Lung microvascular endothelial cell (primary cell): ENCODE results near the gene RABGAP1L. TPM values are rescaled to one million over a fixed set of nuclear protein-coding genes. Genes with fewer than 3 reads are reported as not detected.
A peak's percentile ranks its signal among the peaks of the same experiment; 100 is the strongest.
"Not testable (repeated sequence)": the region's sequence is repeated elsewhere in the genome, so short reads cannot be mapped to it uniquely, and the experiment has no call there.

Source experiments
- DNase-seq, 2 donors: peaks; one replicate each; pipeline versions ENCODE4 v3.0.0 to v3.0.0-alpha.2; 2010; ENCODE audit warnings: low read depth in 2 of 2
- total RNA-seq: library from RNA; depleted of rRNA; stranded (reverse); fragments of >200 nt; gene quantifications from 2 replicates; pipeline ENCODE4 v1.2.1, GENCODE V29; 2014

The RABGAP1L gene
- total RNA-seq, 1 donor from 2014 or later, result 27.0 TPM

DNA sequence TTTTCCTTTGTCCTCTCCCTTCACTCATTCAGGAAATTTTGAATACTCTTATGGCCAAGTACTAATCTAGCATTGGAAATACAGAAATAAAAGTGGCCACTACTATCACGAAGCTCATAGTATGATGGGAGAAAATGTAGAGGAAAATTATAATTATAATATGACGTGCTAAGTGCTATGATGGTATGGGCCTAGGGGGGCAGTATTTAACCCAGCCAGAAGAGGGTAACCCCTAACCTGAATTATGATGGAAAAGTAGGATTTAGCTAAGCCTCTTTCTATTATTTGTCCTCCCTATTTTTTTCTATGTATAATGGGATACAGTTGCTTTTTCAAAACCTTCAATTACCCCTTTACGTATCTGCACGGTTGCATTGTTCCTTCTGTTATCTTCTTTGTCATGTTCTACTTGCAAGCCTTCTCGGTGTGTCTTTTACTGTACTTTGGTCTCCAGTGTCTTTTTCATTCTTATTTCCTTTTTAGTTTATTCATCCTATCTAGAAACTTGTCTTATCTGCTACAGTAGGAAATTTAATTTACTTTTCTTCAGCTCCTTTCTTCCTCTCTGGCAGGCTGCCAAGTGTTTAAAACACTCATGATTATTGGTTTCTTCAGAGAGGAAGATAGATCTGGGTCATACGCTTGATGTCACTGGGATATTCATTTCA is 199.6 kb downstream of the RABGAP1L start:
- peak in 1 of 2 donors; percentile 29 for DNase-seq

DNA sequence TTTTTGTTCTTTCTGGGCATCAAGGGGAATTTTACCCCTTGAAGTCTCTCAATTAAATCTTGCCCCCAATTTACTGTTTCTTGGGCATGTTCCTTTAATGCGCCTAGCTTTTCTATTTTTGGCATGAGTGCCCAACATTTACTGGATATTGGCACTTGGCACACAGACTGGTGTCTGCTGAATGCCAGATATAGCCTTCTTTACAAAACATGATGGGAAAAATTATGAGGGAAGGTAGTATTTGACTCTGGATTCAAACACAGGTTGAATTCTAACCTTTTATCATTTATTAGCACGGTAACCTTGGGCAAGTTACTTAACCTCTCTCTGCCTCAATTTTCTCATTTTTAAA is 200.1 kb downstream of the RABGAP1L start:
- DNase-seq, result no peak

DNA sequence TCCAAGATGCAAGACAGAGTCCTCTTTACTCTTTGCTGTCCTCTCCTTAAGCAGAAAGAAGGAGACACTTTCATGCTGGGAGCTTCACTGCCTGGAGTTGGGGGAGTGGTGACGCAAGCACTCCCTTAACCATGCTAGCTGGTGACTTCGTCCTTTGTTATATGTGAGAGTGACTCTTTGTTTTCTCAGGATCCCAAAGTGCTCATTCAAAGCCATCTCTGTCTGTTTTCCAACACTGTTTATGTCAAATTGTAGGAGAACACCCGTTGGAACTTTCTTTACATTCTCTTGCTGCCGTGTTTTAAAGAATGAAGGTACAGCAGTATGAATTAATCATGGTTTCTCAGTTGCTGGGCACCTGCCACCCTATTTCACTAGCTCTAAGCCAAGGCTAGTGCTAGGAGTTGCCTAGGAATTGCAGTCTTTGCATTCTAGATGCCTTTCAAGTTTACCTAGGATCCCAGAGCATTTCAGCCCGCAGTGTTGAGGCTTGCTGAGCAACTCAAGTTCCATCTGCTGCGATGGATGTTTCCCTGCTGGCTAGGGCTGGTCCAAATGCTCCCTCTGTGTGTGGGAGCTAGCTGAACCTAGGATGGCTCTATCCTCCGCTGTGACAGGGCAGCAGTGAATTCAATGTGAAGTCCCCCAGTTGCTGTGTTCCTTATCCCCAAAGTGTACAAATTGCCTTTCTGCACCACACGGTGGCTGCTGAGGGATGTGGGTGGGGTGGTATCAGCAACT is 205.8 kb downstream of the RABGAP1L start:
- DNase-seq, result no peak

DNA sequence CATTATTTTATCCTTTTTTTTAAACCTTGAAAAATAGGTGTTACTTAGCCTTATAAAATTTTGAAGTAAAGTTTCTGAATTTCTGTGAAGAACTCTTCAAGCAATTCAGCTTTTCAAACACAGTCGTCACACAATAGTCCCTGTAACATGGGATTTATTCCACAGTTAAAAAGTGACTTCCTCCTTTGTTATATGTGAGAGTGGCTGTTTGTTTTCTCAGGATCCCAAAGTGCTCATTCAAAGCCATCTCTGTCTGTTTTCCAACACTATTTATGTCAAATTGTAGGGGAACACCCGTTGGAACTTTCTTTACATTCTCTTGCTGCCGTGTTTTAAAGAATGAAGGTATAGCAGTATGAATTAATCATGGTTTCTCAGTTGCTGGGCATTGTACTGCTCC is 207.6 kb downstream of the RABGAP1L start:
- no peak for DNase-seq

DNA sequence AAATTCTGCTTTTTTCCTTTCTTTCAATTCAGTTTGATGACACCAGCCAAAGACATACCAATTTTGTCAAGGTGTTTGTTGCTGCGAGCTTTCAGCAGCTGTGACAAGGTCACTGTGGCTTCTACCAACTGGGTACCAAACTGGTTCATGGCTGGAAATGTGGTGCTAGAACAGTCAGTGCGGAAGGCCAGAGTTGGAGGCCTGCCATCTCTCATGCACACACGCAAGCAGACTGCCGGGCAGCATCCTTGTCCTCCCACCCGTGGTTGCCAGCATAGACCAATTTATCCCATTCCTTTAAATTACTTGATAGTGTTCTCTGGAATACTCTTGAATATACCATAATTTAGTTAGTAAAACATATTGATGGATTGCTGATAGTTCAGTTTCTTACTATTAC is 208.6 kb downstream of the RABGAP1L start:
- DNase-seq, result no peak

DNA sequence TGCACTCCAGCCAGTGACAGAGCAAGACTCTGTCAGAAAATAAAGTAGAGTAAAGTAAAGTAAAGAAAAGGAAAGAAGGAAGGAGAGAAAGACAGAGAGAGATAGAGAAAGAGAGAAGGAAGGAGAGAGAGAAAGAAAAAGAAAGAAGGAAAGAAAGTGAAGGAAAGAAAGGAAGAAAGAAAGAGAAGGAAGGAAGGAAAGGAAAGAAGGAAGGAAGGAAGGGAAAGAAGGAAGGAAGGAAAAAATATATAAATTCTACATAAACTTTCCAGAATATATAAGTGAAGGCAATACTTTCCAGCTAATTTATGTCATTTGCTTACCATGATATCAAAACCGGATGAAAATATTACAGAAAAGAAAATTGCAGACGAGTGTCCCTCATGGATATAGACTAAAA is 216.7 kb downstream of the RABGAP1L start:
- no peak for DNase-seq

DNA sequence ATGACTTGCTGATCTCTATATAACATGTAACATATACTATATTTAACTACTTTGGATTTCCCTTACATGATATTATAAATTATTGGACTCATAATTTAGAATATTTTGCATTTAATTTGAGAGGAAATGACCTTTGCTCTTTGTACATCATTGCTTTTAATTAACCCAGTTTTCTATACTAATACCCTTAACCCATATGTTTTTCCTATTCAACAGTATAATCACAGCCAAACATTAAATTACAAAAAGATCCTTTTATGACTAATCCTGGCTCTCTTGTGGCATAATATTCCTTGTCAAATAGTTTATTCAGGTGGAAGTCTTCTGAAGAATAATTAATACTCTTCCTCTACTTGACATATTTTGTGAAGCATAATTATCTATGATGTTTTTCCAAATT is 232.4 kb downstream of the RABGAP1L start:
- DNase-seq, result no peak

DNA sequence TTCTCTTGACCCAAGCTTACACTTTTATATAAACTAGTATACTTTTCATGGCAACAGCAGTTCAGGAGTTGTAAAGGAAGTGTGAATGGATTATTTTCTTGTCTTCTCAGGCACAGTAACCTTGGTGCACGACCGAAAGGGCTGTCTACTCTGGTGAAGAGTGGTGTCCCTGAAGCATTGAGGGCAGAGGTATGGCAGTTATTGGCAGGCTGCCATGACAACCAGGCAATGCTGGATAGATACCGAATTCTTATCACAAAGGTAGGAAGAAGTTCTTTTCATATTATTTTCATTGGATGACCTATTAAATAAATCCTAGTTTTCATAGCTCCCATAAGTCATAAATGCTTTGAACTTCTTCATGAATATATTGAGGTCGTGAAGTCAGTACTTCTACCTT is 234.6 kb downstream of the RABGAP1L start:
- DNase-seq, result no peak

DNA sequence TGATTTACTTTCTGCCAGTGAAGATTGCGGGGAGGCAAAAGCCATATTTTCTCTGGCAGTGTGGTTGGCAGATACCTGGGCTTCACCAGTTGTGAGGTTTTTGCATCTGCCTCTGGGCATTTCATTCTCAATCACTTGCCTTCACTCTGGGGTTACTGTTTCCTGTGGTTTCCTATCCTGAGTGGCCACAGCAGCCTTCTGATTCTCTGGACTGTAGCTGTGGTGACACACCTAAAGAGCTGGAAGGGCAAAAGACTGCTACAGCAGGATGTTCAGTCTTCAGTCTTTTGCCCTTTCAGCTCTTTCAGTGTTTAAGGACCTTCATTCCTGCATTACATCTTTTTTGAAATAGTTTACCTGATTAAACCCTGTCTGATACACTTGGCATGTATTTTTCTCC is 237.9 kb downstream of the RABGAP1L start:
- DNase-seq, result no peak

DNA sequence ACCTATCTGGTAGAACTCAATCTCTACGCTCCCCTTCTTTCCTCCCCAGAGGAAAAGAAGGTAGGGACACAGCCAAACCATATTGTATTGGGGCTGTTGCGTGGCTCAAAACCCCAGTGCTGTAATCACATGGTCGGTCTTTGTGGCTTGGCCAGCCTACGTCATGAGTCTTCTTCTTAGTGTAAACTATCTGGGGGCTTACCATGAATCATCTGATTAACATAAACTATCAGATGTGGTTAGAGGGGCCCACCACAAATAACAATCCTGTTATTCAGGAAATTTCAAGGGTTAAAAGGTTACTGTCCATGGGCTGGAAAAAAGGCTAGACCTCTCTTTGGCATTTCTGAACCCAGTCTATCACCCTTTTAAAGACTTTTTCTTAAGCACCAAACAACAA is 238.9 kb downstream of the RABGAP1L start:
- DNase-seq, result peak in 1 of 2 donors; percentile 9

DNA sequence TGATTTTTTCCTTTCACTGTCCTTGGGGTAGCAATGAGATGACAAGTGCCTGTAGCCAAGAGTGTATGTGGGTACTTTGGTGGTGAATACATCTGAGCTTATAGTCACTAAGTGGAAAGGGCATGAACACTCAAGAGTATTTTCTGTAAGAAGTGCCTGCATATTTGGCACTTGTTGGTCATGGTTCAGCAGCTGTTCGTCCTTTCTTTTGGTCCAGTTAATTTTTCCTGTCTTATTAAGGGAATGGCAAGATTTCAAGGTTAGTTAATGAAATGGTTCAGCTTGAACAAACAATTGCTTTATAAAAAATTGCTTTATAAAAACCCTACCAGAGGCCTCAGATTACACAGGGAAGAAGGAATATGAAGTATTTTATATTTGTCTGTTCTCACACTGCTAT is 239.9 kb downstream of the RABGAP1L start:
- no peak for DNase-seq

DNA sequence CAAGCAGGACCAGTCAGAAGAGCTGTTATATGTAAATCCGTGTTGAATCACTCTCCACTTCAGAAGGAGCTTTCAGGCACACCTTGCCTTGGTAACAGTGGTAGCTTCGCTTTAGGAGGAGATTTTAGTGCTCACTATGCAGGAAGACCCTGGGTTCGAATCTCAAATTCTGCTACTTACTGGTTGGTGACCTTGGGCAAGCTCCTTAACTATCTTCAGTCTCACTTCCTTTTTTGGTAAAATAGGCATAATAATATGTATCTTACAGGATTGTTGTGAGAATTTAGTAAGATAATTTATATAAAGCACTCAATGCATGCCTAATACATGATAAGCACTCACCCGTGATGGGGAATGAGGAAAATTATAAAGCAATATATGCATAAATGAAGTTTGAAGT is 241.8 kb downstream of the RABGAP1L start:
- DNase-seq, result no peak

DNA sequence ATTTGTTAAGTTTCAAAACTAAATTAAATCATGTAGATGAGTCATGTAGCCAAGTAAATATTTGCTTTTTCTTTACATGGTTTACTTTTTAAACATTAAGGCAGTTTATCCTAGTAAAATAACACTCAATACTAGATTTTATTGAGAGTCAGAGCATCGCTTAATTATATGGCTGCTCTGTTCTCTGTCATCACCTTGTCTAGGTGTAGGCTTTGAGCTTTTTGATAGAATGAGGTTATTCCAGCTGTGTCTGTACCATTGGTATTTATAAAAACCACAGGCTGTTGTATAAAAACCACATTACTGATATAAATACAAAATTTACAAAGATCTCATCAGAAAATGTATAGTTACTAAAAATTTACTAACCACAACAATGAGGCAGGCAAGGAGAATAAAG is 245.9 kb downstream of the RABGAP1L start:
- no peak for DNase-seq

DNA sequence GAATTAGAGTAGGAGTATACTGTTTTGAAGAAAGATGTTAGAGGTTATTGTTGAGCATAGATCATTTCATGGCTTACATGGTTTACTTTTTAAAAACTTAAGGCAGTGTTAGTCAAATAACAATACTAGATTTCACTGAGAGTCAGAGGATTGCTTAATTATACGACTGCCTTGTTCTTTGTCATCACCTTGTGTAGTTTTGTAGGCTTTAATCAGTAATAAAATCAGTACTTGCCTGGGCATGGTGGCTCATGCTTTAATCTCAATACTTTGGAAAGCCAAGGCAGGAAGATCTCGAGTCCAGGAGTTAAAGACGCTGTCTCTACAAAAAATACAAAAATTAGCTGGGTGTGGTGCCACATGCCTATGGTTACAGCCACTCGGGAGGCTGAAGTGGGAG is 247.1 kb downstream of the RABGAP1L start:
- DNase-seq, result no peak

DNA sequence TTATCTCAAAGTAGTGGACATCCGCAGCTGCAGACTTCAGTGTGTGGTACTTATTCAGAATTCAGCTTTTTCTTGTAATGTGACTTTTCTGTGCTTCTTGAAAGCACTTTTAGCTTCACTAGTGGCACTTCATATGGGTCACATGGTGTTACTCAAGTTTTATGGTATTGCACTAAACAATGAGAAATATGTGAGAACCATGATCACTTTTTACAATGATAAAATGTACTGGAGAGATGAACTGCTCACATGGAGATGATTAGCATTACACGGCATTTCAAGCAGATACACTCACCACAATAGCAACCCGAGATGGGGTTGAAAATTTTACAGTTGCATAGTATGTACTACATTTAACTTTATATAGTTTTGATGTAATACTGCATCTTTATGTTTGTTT is 248.3 kb downstream of the RABGAP1L start:
- no peak for DNase-seq

DNA sequence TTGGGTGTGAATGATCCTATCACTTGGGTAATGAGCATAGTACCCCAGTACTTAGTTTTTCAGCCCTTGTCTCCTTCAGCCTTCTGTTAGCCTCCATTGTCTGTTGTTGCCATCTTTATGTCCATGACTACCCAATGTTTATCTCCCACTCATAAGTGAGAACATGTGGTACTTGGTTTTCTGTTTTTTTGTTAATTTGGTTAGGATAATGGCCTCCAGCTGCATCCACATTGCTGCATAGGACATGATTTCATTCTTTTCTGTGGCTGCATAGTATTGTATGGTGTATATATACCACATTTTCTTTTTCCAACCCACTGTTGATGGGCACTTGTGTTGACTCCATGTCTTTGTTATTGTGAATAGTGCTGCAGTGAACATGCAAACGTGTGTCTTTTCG is 248.8 kb downstream of the RABGAP1L start:
- DNase-seq, result no peak

DNA sequence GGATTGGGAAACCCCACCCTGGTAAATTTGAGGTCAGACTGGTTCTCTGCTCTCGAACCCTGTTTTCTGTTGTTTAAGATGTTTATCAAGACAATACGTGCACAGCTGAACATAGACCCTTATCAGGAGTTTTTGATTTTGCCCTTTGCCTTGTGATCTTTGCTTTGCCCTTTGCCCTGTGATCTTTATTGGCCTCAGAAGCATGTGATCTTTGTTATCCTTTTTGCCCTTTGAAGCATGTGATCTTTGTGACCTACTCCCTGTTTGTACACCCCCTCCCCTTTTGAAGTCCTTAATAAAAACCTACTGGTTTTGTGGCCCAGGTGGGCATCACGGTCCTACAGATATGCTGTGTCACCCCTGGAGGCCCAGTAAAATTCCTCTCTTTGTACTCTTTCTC is 250.5 kb downstream of the RABGAP1L start:
- DNase-seq, result not testable (repeated sequence)

DNA sequence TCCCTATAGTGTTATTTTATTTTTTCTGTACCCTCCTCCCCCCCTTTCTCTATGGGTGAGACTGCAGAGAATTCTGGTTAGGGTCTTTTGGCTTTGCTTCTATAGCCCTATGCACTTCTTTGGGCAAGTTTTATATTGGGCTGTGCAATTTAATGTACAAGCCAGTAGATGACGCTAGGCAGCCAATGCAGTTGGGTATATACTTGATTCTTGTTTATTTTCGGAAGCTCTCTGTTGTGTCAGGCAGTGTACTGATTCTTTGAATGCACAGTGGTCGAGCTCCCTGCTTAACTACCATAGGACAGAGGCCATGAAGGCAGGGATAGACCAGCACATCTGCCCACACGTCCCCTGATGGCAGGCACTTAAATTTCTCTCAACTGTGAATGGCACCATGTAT is 254.3 kb downstream of the RABGAP1L start:
- DNase-seq, result peak; percentile 18 to 29

DNA sequence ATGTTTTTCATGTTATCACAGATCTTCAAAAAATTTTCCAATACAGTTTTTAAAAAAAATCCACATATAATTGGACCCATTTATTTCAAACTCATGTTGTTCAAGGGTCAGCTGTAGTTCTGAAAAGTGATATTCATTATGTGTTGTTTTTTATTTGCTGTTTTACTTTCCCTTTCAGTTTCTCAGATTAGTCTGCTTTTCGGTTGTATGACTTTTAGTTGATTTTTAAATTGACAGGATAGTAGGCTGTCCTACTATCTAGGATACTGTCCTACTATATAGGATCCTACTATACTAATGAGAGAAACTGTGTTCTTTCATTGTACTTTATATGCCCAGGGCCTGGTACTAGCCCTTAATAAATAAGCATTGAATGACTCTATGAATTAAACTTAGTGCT is 254.9 kb downstream of the RABGAP1L start:
- peak; percentile 11 to 31 for DNase-seq

DNA sequence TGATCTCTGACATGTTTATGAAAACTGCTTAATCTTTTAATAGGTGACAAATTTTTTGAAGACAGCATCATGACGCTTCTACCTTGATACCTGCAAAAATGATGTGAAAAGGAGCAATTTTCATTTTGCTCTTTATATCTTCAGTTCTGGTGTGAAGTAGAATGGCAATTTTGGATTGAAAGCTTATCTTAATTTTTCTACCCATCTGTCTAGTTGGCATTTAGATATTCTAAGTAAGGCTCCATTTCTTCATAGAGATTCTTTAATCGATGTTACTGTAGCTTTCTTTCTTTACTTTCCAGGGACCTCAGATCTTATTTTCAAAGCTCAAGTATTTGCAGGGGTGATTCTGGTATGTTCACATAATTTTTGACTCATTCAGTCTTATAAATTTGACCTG is 256.2 kb downstream of the RABGAP1L start:
- DNase-seq, result no peak

DNA sequence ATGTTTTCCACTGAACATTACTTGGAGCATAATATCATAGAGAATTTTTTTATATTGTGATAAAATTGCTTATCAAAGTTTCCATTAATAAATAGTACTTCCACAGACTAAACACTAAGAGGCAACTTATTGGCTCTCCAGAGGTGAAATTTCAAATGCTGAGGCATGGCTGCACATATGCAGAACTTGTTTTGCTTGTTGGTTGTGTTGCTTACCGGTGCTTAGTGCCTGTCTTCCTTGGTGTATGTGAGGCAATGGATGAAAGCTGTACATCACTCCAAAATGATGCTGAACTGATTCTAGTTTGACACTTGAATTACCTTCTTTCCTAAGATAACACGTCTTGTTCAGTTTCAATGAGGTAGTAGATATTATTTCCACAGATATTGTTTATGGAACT is 258.6 kb downstream of the RABGAP1L start:
- no peak for DNase-seq

DNA sequence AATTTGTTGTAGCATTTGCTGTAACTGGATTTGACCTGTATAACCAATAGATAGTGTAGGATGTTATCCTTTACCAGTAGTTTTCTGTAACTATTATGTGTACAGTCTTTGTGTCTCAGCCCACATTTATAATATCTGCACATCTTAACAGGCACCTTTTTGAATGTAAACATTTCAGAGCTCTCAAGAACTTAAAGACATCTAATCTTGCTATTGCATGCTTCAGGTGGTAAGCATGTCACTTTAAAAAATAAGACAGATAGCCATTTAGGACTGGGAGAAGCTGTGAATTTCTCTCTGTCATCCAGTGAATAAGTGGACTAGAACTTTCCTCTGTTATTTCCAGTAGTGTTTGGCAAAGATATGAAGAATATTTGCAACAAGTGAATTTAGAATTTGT is 265.8 kb downstream of the RABGAP1L start:
- DNase-seq, result no peak

DNA sequence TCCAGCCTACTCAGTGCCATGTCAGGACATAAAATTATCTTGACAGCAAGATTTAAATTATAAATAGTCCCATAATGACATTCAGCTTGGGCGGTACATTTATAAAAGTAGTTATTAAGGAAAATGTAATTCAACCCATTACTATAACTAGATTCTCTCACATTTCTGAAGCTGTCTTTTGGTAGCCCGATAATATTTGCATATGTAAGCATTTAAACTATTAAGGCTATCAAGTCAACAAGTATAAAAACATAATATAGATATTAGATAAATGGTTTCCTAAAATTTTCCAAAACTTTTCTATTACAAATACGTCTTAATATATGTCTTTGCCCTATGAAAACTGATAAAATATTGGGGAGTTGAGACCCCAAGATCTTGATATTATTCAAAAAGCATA is 266.8 kb downstream of the RABGAP1L start:
- no peak for DNase-seq

DNA sequence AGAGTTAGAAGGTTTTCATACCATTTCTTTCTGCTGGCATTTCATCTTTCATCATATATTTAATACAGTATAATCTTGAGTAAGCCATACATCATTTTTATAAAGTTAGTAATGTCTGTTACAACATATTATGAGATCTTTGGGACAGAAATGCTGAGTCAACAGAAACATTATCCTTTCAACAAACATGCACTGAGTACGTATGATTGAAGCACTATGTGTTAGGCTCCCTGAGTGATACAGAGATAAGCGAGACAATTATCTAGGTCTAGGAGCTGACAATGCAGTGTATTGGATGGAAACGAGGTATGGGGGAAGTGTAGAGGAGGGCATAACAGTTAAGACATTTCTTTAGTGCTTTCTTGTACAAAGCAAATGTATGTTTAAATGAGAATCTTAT is 268.7 kb downstream of the RABGAP1L start:
- no peak for DNase-seq
